Stimulated activated naive B cell treated with anti-CD40 and anti-IgM and Interleukin-4, amounts not matched to agents 10 μg/mL and 1 μg/mL and 100 μg/mL, for 72 hours (primary cell): ENCODE data around the gene TAAR5.

ENCODE experiments used
- ATAC-seq, 2 donors: fragments of 150-1000 bp; cut with Tn5 transposase; replicated peaks; 2 replicates each; pipeline ENCODE4 v1.10.0; 2021; ENCODE audit warnings: moderate library complexity in 1 of 2
- DNase-seq: peaks from one replicate; pipeline ENCODE4 v3.0.0; 2021
- H3K27ac Mint-ChIP-seq: one replicate; pipeline ENCODE4 v1.8.0; 2022; ENCODE audit warnings: mild to moderate bottlenecking, mixed read lengths
- H3K27me3 Mint-ChIP-seq, 2 donors: one replicate each; pipeline ENCODE4 v1.8.0; 2022; ENCODE audit warnings: mixed read lengths in 2 of 2
- H3K36me3 Mint-ChIP-seq, 2 donors: one replicate each; pipeline ENCODE4 v1.8.0; 2022; ENCODE audit warnings: mixed read lengths in 2 of 2, mild to moderate bottlenecking in 1 of 2
- H3K4me1 Mint-ChIP-seq, 2 donors: one replicate each; pipeline ENCODE4 v1.8.0; 2022; ENCODE audit warnings: mixed read lengths in 2 of 2, mild to moderate bottlenecking in 1 of 2
- H3K4me3 Mint-ChIP-seq, 2 donors: one replicate each; pipeline ENCODE4 v1.8.0; 2022; ENCODE audit warnings: mild to moderate bottlenecking in 2 of 2, mixed read lengths in 2 of 2, moderate library complexity in 1 of 2
- H3K9me3 Mint-ChIP-seq, 2 donors: one replicate each; pipeline ENCODE4 v1.8.0; 2022; ENCODE audit warnings: mixed read lengths in 2 of 2, mild to moderate bottlenecking in 1 of 2

Gene TAAR5

DNA sequence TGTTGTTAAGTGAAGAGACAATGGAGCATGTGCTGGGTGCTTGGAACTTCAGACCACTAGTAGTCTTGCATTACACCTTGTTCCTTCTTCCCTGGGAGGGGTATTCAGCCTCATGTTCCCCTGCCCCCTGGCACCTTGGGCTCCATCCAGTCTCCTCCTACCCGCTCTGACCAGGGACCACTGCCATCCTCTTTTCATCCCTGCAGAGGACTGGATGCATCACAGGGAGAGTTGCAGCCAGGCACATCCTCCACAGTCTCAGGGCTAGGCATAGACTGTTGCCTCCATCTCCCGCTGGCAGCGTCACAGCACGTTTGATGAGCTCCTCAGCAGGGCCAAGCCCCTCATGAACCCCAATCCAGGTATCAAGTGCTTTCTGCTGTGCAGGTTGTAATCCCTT, 38.3 kb downstream of the TAAR5 start:
- ATAC-seq, result no peak

DNA sequence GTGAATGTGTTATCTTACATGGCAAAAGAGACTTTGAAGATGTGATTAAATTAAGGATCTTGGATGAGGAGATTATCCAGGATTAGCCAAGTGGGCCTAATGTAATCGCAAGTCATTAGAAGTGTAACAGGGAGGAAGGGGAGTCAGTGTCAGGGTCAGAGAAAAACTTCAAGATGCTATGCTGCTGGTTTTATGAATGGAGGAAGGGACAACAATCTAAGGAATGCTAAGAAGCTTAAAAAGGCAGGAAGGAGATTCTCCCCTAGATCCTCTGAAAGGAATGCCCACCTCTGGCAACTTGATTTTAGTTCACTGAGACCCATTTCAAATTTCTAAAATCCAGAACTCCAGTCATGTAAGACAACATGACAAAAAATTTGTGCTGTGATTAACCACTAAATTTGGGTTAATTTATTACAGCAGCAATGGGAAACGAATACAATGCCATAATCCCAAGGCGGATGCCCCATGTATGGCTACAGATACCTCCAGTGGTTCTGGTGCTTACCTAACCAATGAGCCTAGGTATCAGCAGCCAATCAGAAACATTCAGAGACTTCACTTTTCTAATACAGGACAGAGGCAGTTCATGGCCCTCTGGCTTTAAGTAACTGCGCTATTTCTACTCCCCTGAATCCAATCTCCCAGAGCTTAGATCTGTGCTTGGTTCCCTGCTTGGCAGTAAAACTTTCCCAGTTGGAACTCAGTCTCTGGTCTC, 40.6 kb downstream of the TAAR5 start:
- Mint-ChIP-seq H3K27me3 (peaks cover 12 to 16% of the 10 kb centered on the region in 2 donors), H3K9me3 (no peaks in the 10 kb centered on the region)
- DNase-seq, result no peak

More for the DNA sequence above, 38.3 kb downstream of the TAAR5 start:
- no peak overlapping the region for H3K4me3 Mint-ChIP-seq
- H3K36me3 Mint-ChIP-seq, result no peaks in the 10 kb centered on the region
- peaks cover 6 to 10% of the 10 kb centered on the region in 2 donors for H3K4me1 Mint-ChIP-seq
- no peak for DNase-seq
- no peak overlapping the region for H3K27ac Mint-ChIP-seq
- H3K9me3 Mint-ChIP-seq, result no peaks in the 10 kb centered on the region
- peaks cover 11 to 12% of the 10 kb centered on the region in 2 donors for H3K27me3 Mint-ChIP-seq

DNA sequence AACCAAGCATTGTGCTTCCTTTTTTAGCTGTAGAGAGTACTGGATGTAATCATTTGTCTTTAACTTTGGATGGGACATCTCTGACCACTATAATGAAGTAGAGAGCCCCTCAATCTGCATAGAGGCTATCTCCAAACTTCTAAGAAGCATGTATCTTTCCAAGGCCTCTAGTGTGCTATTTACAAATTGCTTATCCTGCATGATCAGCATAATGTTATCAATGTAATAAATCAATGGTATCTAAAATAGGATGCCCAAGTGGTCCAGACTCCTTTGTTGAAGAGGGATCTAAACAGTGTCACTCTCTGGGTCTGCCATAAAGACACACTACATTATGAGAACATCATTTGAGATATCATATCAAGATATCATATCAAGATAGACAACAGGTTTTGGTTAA, 44.7 kb downstream of the TAAR5 start:
- Mint-ChIP-seq H3K27ac (no peak overlapping the region), H3K9me3 (no peaks in the 10 kb centered on the region), H3K36me3 (no peaks in the 10 kb centered on the region), H3K4me3 (no peak overlapping the region), H3K4me1 (peaks cover 6 to 10% of the 10 kb centered on the region in 2 donors), H3K27me3 (peaks cover 18 to 22% of the 10 kb centered on the region in 2 donors)
- ATAC-seq, result no peak
- no peak for DNase-seq

More for the DNA sequence above, 40.6 kb downstream of the TAAR5 start:
- ATAC-seq, result no peak
- Mint-ChIP-seq H3K4me3 (no peak overlapping the region), H3K36me3 (no peaks in the 10 kb centered on the region), H3K27ac (no peak overlapping the region), H3K4me1 (peaks cover 6 to 10% of the 10 kb centered on the region in 2 donors)
